Smooth muscle cell (in vitro differentiated cells): Measurements from ENCODE around the gene C6orf132. TPM values are rescaled to one million over a fixed set of nuclear protein-coding genes. Genes with fewer than 3 reads are reported as not detected.

Source experiments
- DNase-seq: peaks from one replicate; lab custom pipeline; 2025; ENCODE audit not compliant: unreplicated experiment; lab: John Stamatoyannopoulos, UW
- H2AFZ ChIP-seq: fragments of 200-600 bp; sonication (generic); 2 replicates; pipeline ENCODE4 v1.6.0; 2016; ENCODE audit warnings: antibody characterized with exemption, low read depth, mild to moderate bottlenecking
- H3F3A ChIP-seq: fragments of 200-600 bp; sonication (generic); 2 replicates; pipeline ENCODE4 v1.6.0; 2017; ENCODE audit warnings: antibody characterized with exemption, low read depth
- H3K27ac ChIP-seq: fragments of 200-600 bp; sonication (generic); 2 replicates; pipeline ENCODE4 v1.5.1; 2016; ENCODE audit warnings: low read depth, mild to moderate bottlenecking
- H3K27me3 ChIP-seq: fragments of 200-600 bp; sonication (generic); 2 replicates; pipeline ENCODE4 v1.6.1; 2016; ENCODE audit warnings: low read depth, mild to moderate bottlenecking
- H3K36me3 ChIP-seq: fragments of 200-600 bp; sonication (generic); 2 replicates; pipeline ENCODE4 v1.5.1; 2016; ENCODE audit warnings: low read depth
- H3K4me1 ChIP-seq: fragments of 200-600 bp; sonication (generic); 2 replicates; pipeline ENCODE4 v1.5.1; 2016; ENCODE audit warnings: low read depth
- H3K4me2 ChIP-seq: fragments of 200-600 bp; sonication (generic); 2 replicates; pipeline ENCODE4 v1.6.0; 2016; ENCODE audit warnings: mild to moderate bottlenecking
- H3K4me3 ChIP-seq: fragments of 200-600 bp; sonication (generic); 2 replicates; pipeline ENCODE4 v1.5.1; 2016; ENCODE audit warnings: mild to moderate bottlenecking
- H3K79me2 ChIP-seq: fragments of 200-600 bp; sonication (generic); 2 replicates; pipeline ENCODE4 v1.6.0; 2016; ENCODE audit warnings: low read depth, mild to moderate bottlenecking
- H3K9ac ChIP-seq: fragments of 200-600 bp; sonication (generic); 2 replicates; pipeline ENCODE4 v1.6.0; 2016; ENCODE audit warnings: low read depth
- H3K9me3 ChIP-seq: fragments of 200-600 bp; sonication (generic); replicated peaks from 2 replicates; pipeline ENCODE4 v1.5.1; 2016; ENCODE audit warnings: low read depth
- H4K20me1 ChIP-seq: fragments of 200-600 bp; sonication (generic); 2 replicates; pipeline ENCODE4 v1.6.0; 2016; ENCODE audit warnings: low read depth
- CTCF ChIP-seq: fragments of 200-600 bp; sonication (generic); IDR thresholded peaks from 2 replicates; pipeline ENCODE4 v1.5.1; 2017; ENCODE audit warnings: borderline replicate concordance, mild to moderate bottlenecking, antibody characterized with exemption; ENCODE audit not compliant: insufficient read depth, poor library complexity, severe bottlenecking
- WGBS: methylation state at CpG from one replicate; pipeline ENCODE4 v1.1.7; 2016; ENCODE audit warnings: low lambda C conversion rate; 5-methylcytosine and 5-hydroxymethylcytosine counted together
- polyA plus RNA-seq: library from polyadenylated mRNA; unstranded; fragments of >200 nt; fragmentation: Nextera tagmentation; extraction: Ambion mirVana; gene quantifications from 2 replicates; pipeline ENCODE4 v1.2.1, GENCODE V29; 2016
- total RNA-seq: library from RNA; depleted of rRNA; stranded (reverse); fragments of >200 nt; gene quantifications from 2 replicates; pipeline ENCODE4 v1.2.3, GENCODE V29; 2014

C6orf132 gene
- total and polyA plus RNA-seq, 2 experiments from 2014 or later: 1.4 to 4.9 TPM

- no peaks in the 10 kb centered on the region for H4K20me1 ChIP-seq
- 25% methylated on average over 14 of the region's 14 CpGs for WGBS
- peak overlapping the region; percentile 83 for H3K9ac ChIP-seq
- H3K79me2 ChIP-seq: no peaks in the 10 kb centered on the region
- H3K4me3 ChIP-seq: no peak overlapping the region
- H2AFZ ChIP-seq: no peak overlapping the region
- DNase-seq: no peak
- H3K9me3 ChIP-seq: no peaks in the 10 kb centered on the region
- peaks cover 10% of the 10 kb centered on the region for H3F3A ChIP-seq
- no peak for TF ChIP-seq CTCF
- H3K4me1 ChIP-seq: peaks cover 16% of the 10 kb centered on the region
- no peaks in the 10 kb centered on the region for H3K27me3 ChIP-seq
- H3K4me2 ChIP-seq: peak overlapping the region; percentile 69
- H3K36me3 ChIP-seq: no peaks in the 10 kb centered on the region
- H3K27ac ChIP-seq: peak overlapping the region; percentile 95
Measured at GRCh38 chr6:42100029-42100901, 42.2 kb downstream of the C6orf132 start.

- H3K4me1 ChIP-seq: peaks cover 16% of the 10 kb centered on the region
- no peak for DNase-seq
- H3K27me3 ChIP-seq: no peaks in the 10 kb centered on the region
- H3K4me2 ChIP-seq: peak overlapping the region; percentile 69
- peaks cover 10% of the 10 kb centered on the region for H3F3A ChIP-seq
- no peaks in the 10 kb centered on the region for H3K36me3 ChIP-seq
- H2AFZ ChIP-seq: no peak overlapping the region
- no peak for TF ChIP-seq CTCF
- H3K4me3 ChIP-seq: no peak overlapping the region
- H3K9ac ChIP-seq: peak overlapping the region; percentile 83
- H4K20me1 ChIP-seq: no peaks in the 10 kb centered on the region
- 37% methylated on average over 13 of the region's 13 CpGs for WGBS
- H3K79me2 ChIP-seq: no peaks in the 10 kb centered on the region
- no peaks in the 10 kb centered on the region for H3K9me3 ChIP-seq
- H3K27ac ChIP-seq: peak overlapping the region; percentile 95
Measured at GRCh38 chr6:42099340-42100028, 42.9 kb downstream of the C6orf132 start.

GRCh38 chr6:42095776-42096541 is 46.5 kb downstream of the C6orf132 start:
- Histone ChIP-seq H3K27me3 (no peaks in the 10 kb centered on the region), H3K27ac (no peak overlapping the region), H3K4me3 (no peak overlapping the region), H3K4me1 (peaks cover 8% of the 10 kb centered on the region), H2AFZ (no peak overlapping the region), H3K4me2 (no peak overlapping the region), H3K79me2 (no peaks in the 10 kb centered on the region), H3K9ac (no peak overlapping the region), H3K9me3 (no peaks in the 10 kb centered on the region), H4K20me1 (no peaks in the 10 kb centered on the region), H3F3A (peaks cover under 1% of the 10 kb centered on the region), H3K36me3 (no peaks in the 10 kb centered on the region)
- TF ChIP-seq CTCF: peak; percentile 3
- 68% methylated on average over 10 of the region's 10 CpGs for WGBS
- no peak for DNase-seq
